Measurements from ENCODE around the gene TLE3.

DNA sequence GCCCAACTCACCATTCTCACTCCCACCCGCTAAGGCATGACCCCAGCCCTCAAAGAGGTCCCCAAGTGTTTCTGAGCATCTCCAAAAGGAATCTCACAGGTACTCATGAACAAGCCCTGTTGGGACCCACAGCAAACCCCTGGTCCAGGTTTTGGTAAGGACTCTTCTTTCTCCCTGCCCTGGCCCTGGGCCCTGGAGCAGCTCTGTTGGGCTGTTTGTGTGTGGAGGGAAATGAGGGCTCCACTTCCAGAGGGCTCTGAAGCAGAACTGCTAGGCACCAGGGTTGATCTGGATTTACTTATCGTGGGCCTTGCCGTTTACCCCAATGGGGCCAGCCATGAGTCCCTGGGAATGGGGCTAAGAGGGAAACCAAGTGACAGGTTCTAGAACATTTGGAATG, 92.9 kb downstream of the TLE3 start:
- TF ChIP-seq, protein P1, sequence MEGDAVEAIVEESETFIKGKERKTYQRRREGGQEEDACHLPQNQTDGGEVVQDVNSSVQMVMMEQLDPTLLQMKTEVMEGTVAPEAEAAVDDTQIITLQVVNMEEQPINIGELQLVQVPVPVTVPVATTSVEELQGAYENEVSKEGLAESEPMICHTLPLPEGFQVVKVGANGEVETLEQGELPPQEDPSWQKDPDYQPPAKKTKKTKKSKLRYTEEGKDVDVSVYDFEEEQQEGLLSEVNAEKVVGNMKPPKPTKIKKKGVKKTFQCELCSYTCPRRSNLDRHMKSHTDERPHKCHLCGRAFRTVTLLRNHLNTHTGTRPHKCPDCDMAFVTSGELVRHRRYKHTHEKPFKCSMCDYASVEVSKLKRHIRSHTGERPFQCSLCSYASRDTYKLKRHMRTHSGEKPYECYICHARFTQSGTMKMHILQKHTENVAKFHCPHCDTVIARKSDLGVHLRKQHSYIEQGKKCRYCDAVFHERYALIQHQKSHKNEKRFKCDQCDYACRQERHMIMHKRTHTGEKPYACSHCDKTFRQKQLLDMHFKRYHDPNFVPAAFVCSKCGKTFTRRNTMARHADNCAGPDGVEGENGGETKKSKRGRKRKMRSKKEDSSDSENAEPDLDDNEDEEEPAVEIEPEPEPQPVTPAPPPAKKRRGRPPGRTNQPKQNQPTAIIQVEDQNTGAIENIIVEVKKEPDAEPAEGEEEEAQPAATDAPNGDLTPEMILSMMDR (conservative IDR thresholded peaks at IDR 0.05 in 1 of 2, IDR thresholded peaks at IDR 0.05 in 1 of 2; ENCODE audit: low read depth in 1 of 2, low read length in 2 of 2): no peak
- TF ChIP-seq EZH2 (IDR thresholded peaks at IDR 0.05; ENCODE audit: low read length, missing control alignments): no peak

Measured in fibroblast of lung (primary cell).